Measurements from ENCODE around the gene WASF3. TPM values are rescaled to one million over a fixed set of nuclear protein-coding genes. Genes with fewer than 3 reads are reported as not detected.

The WASF3 gene
- total RNA-seq, 8 experiments from 2014 or later = 1.4 to 44.2 (median 22.4) TPM

DNA sequence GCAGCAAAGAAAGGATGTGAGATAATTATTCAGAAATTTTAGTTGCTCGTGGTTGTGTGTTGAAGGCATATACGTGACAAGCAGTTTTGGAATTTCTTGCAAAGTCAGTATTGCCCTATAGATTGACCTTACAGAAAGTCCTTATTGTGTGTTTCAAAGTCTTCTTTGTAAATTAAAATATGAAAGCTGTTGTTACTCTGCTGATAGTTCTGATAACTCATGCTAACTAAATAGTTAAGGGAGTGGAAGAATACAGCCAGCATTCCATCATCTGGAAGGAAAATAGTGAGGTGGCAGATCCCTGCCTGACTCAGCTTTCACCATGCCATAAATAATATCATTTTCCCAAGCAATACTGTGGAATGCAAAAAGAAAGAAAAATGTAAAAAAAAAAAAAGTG lies 27.2 kb downstream of the WASF3 start:
- in situ Hi-C loops (cut with MboI; ENCODE audit: low pct_unique_long_range_greater_than_20kb in 2 of 9, low sequenced_read_pairs in 9 of 9, unreplicated experiment in 9 of 9) = no loop called here
- peak in 3 of 8 experiments; percentile 49 to 87 (median 86) for ATAC-seq (replicated peaks in 6 of 8)
- Histone ChIP-seq H3K4me1 (replicated peaks in 1 of 2) (peaks cover 0 to 3% of the 10 kb centered on the region in 2 donors), H3K27ac (no peak overlapping the region), H3K4me3 (no peak overlapping the region)
- WGBS, 10 experiments = 0 to 95% (median 85%) methylated on average over 1 to 2 of the region's 2 CpGs; no CpG with 5 or more reads in 1 of the 10 experiments

DNA sequence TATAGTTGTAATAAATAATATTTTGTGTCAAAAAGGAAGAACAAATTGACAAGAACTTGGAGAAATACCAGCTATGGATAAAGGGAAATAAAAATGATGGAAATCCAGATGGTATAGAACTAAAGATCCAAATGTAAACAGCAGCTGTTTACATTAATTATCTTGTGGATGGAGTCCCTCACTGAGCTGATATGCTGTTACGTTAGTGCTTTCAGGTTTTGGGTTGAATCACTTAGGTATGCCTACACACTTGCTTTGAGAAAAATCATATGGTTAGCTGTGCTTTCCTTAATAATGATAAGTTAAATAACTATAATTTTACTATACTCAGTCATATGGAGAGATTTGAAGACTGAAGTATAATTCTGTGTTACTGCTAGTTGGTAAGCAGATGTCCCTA lies 27.7 kb downstream of the WASF3 start:
- Histone ChIP-seq H3K4me3 (no peak overlapping the region), H3K27ac (no peak overlapping the region), H3K4me1 (replicated peaks in 1 of 2) (peaks cover 0 to 3% of the 10 kb centered on the region in 2 donors)
- in situ Hi-C loops (cut with MboI; ENCODE audit: low pct_unique_long_range_greater_than_20kb in 2 of 9, low sequenced_read_pairs in 9 of 9, unreplicated experiment in 9 of 9) = no loop called here
- no peak for ATAC-seq (replicated peaks in 6 of 8)
- 27 to 100% (median 86%) methylated on average over 1 of the region's 1 CpG for WGBS, 10 experiments

DNA sequence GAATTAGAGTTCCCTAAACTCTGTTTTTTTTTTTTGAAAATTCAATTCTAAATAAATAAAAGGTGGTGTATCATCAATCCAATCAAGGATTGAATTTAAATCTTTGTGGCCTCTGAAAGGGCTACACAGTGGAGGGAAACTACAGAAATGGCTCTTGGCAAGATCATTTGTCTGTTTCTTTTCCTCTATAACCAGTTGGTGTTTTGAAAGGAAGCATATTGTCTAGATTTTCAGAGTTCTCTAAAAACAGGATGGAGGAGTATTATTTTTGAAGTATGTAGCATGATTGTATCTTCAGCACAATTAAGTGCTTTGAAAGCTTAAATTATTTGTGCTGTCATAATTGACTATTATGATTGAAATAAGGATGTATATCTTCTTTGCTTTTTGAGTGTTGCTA lies 29.8 kb downstream of the WASF3 start:
- Histone ChIP-seq H3K4me3 (no peak overlapping the region), H3K27ac (no peak overlapping the region), H3K4me1 (replicated peaks in 1 of 2) (peaks cover 0 to 3% of the 10 kb centered on the region in 2 donors)
- ATAC-seq (replicated peaks in 6 of 8) = no peak
- in situ Hi-C loops (cut with MboI; ENCODE audit: low pct_unique_long_range_greater_than_20kb in 2 of 9, low sequenced_read_pairs in 9 of 9, unreplicated experiment in 9 of 9) = no loop called here

DNA sequence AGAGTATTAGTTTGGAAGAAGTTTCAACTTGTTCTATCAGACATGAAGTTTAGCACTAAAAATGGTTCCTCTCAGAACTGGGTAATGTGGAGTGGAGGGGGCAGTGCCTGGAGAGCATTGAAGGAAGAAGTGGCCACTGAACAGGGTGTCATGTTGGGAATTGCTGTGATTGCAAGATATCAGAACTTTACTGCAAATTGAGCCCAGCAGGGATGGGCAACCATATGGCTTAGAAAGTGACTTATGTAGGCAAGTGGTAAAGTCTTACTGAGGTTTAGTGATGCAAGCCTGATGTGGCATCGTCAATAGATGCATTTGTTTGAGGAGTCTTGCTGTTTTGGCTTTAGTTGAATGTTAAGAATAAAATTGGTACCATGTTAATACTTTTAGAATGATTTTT lies 31.7 kb downstream of the WASF3 start:
- in situ Hi-C loops (cut with MboI; ENCODE audit: low pct_unique_long_range_greater_than_20kb in 2 of 9, low sequenced_read_pairs in 9 of 9, unreplicated experiment in 9 of 9) = no loop called here
- 57 to 100% (median 100%) methylated on average over 1 of the region's 1 CpG; no CpG with 5 or more reads in 3 of the 10 experiments for WGBS, 10 experiments

DNA sequence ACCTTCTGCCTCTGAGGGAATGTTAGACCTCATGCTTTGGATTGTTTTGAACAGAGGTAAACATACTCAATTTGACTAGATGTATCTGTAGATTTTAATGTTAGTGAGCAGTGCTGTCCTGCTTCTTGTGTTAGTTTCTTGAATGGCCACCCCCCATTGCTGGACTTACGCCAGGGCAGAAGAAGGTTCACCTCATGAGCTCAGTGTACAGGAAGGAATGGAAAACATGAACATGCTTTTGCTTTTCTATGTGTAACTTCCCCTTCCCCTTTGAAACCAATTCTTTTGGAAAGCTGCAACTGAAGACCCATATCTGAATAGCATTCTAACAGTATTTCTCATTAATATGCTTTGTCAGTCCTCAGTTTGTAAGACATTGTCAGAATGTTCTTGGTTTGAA lies 32.3 kb downstream of the WASF3 start:
- peaks cover 0 to under 1% of the 10 kb centered on the region in 2 donors for H3K4me1 ChIP-seq (replicated peaks in 1 of 2)
- 83 to 100% (median 96%) methylated on average over 1 of the region's 1 CpG; no CpG with 5 or more reads in 4 of the 10 experiments for WGBS, 10 experiments
- no peak overlapping the region for H3K4me3 ChIP-seq
- H3K27ac ChIP-seq = no peak overlapping the region
- ATAC-seq (replicated peaks in 6 of 8) = no peak
- in situ Hi-C loops (cut with MboI; ENCODE audit: low pct_unique_long_range_greater_than_20kb in 2 of 9, low sequenced_read_pairs in 9 of 9, unreplicated experiment in 9 of 9) = no loop called here

More for the DNA sequence above, 31.7 kb downstream of the WASF3 start:
- Histone ChIP-seq H3K4me1 (replicated peaks in 1 of 2) (peaks cover 0 to 3% of the 10 kb centered on the region in 2 donors), H3K27ac (no peak overlapping the region), H3K4me3 (no peak overlapping the region)
- ATAC-seq (replicated peaks in 6 of 8) = no peak

DNA sequence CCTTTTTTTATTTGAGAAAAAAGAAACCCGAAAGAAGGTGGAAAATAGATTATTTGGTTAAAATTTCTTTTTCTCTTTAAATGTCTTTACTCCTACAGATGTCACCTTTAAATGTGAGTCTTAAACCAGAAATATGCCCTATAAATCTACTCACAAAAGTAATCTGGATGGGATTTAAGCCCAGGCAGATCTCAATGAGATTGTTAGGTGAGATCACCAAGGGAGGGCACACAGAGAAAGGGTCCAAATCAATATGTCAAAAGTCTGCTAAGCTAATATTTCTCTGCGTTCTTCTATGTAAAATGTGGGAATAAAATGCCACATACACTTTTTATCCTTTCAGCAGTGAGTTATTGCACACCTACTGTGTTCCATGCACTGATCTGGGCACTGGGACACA lies 32.9 kb downstream of the WASF3 start:
- Histone ChIP-seq H3K27ac (no peak overlapping the region), H3K4me1 (replicated peaks in 1 of 2) (no peaks in the 10 kb centered on the region), H3K4me3 (no peak overlapping the region)
- in situ Hi-C loops (cut with MboI; ENCODE audit: low pct_unique_long_range_greater_than_20kb in 2 of 9, low sequenced_read_pairs in 9 of 9, unreplicated experiment in 9 of 9) = no loop called here
- ATAC-seq (replicated peaks in 6 of 8) = no peak
- WGBS, 10 experiments = 81 to 100% (median 91%) methylated on average over 1 to 2 of the region's 2 CpGs; no CpG with 5 or more reads in 2 of the 10 experiments

DNA sequence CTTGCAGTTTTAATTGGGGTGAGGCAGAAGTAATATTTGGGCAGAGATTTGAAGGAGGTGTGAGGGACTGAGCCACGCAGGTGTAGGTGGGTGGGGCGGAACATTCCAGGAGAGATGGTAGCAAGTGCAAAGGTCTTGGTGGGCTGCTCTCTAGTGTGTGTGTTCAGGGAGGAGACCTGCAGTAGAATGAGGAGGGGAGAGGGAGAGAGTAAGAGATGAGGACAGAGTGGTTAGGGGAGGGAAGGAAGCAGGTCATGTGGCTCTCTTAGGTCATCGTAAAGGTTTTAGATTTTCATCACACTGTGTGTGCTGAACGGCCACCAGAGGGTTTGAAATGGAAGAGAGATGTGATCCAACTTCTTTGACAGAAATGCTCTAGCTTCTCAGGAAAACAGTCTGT lies 33.5 kb downstream of the WASF3 start:
- Histone ChIP-seq H3K4me3 (no peak overlapping the region), H3K27ac (no peak overlapping the region), H3K4me1 (replicated peaks in 1 of 2) (no peaks in the 10 kb centered on the region)
- in situ Hi-C loops (cut with MboI; ENCODE audit: low pct_unique_long_range_greater_than_20kb in 2 of 9, low sequenced_read_pairs in 9 of 9, unreplicated experiment in 9 of 9) = no loop called here
- WGBS, 10 experiments = 58 to 95% (median 79%) methylated on average over 1 to 4 of the region's 4 CpGs; no CpG with 5 or more reads in 2 of the 10 experiments
- peak in 4 of 8 experiments; percentile 39 to 81 (median 58) for ATAC-seq (replicated peaks in 6 of 8)

DNA sequence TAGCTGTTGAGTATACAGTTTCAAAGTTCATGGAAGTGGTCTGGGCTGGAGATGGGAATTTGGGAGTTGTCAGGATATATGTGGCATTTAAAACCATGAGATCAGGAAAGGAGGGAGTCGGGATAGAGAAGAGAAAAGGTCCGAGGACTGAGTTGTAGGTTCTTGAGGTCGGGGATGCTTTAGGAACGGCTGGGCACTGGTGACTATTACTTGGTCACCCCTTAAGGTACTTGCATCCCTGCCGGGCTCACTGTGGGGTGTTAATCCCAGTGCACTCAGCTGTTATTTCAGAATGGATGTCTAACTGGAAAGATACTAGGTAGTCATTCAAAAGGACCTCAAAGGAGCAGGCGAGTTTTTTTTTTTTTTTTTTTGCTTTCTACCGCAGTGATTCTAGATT lies 34.2 kb downstream of the WASF3 start:
- in situ Hi-C loops (cut with MboI; ENCODE audit: low pct_unique_long_range_greater_than_20kb in 2 of 9, low sequenced_read_pairs in 9 of 9, unreplicated experiment in 9 of 9) = no loop called here
- Histone ChIP-seq H3K4me1 (replicated peaks in 1 of 2) (no peaks in the 10 kb centered on the region), H3K27ac (no peak overlapping the region), H3K4me3 (no peak overlapping the region)
- no peak for ATAC-seq (replicated peaks in 6 of 8)
- 60 to 98% (median 89%) methylated on average over 1 to 7 of the region's 7 CpGs; no CpG with 5 or more reads in 2 of the 10 experiments for whole genome bisulfite sequencing, 10 experiments

DNA sequence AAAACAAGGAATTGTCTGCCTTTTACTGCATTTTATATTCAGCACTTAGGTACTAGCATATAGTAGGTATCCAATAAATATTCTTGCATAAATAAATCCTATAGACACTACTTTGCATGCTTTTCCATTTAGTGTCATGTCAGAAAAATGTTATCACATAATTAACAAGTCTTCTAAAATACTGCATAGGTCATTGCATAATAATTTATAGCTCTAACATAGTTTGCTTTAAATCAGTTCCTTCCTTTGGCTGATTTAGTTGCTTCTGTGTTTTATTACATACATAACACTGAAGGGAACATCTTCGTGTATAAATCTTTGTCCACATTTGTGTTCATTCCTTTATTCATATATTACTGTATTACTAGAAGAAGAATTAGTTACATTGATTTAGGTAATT lies 36.2 kb downstream of the WASF3 start:
- H3K4me1 ChIP-seq (replicated peaks in 1 of 2) = no peaks in the 10 kb centered on the region
- no peak overlapping the region for H3K4me3 ChIP-seq
- 20 to 100% (median 100%) methylated on average over 1 of the region's 1 CpG; no CpG with 5 or more reads in 1 of the 10 experiments for WGBS, 10 experiments
- in situ Hi-C loops (cut with MboI; ENCODE audit: low pct_unique_long_range_greater_than_20kb in 2 of 9, low sequenced_read_pairs in 9 of 9, unreplicated experiment in 9 of 9) = no loop called here
- H3K27ac ChIP-seq = no peak overlapping the region
- ATAC-seq (replicated peaks in 6 of 8) = no peak

DNA sequence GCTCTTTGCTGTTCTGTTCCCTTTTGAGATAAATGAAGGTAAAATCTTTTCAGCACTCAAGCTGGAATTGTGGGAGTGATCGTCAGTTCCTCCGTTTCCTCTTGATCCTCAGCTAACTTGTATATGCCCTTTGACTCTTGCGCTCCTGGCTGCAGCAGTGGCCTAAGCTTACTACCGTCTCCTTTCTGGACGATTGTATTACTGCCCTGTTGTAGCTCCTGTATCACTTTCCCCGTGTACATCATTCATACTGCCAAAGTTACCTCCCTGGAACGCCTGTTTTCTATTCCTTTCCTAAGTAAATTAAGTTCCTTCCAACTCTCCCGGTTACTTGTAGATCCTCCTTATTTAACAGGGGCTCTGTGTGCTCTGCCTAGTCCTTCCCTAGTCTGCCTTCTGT lies 36.9 kb downstream of the WASF3 start:
- WGBS, 10 experiments = 22 to 100% (median 89%) methylated on average over 1 to 8 of the region's 8 CpGs
- H3K27ac ChIP-seq = no peak overlapping the region
- in situ Hi-C loops (cut with MboI; ENCODE audit: low pct_unique_long_range_greater_than_20kb in 2 of 9, low sequenced_read_pairs in 9 of 9, unreplicated experiment in 9 of 9) = no loop called here
- H3K4me1 ChIP-seq (replicated peaks in 1 of 2) = no peaks in the 10 kb centered on the region
- ATAC-seq (replicated peaks in 6 of 8) = no peak
- no peak overlapping the region for H3K4me3 ChIP-seq

DNA sequence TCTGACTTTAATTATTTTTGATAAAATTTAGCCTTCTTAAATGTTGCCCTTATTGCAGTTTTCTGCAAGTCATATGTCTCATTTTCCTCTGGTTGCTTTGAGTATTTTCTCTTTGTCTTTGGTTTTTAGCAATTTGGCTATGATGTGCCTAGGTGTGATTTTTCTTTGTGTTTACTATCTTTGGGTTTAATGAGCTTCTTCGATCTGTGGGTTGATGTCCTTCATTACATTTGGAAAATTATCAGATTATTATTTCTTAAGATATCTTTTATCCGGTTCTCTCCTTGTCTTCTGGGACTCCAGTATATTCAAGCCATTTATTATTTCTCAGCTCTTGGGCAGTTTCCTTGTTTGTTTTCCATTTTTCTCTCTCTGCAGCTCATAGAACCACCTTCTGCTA lies 39.0 kb downstream of the WASF3 start:
- WGBS, 10 experiments = 89 to 100% (median 93%) methylated on average over 1 to 2 of the region's 2 CpGs

DNA sequence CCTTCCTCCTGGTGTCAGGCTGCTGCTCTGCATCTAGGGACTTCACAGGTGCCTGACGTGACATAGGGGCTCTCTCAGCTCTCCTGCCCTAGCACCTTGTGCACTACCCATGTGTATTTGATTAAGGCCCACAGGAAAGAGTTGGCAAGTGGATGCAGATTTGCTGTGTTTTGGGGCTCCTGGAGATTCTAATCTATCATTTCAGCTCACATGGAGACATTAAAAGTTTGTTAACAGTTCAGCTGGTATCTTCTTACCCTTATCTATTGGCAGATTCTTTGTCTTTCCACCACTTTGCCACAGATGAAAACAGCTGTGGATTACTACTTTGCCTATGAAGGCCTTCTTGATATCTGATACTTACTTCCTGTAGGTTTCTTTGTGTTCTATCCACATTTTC lies 41.9 kb downstream of the WASF3 start:
- no peak for ATAC-seq (replicated peaks in 6 of 8)
- peaks cover 2 to 3% of the 10 kb centered on the region in 2 donors for H3K4me1 ChIP-seq (replicated peaks in 1 of 2)
- H3K27ac ChIP-seq = no peak overlapping the region
- no peak overlapping the region for H3K4me3 ChIP-seq
- 71 to 100% (median 100%) methylated on average over 1 of the region's 1 CpG; no CpG with 5 or more reads in 7 of the 10 experiments for WGBS, 10 experiments
- in situ Hi-C loops (cut with MboI; ENCODE audit: low pct_unique_long_range_greater_than_20kb in 2 of 9, low sequenced_read_pairs in 9 of 9, unreplicated experiment in 9 of 9) = no loop called here

More for the DNA sequence above, 39.0 kb downstream of the WASF3 start:
- Histone ChIP-seq H3K4me3 (no peak overlapping the region), H3K4me1 (replicated peaks in 1 of 2) (peaks cover 2% of the 10 kb centered on the region in 2 donors), H3K27ac (no peak overlapping the region)
- ATAC-seq (replicated peaks in 6 of 8) = no peak
- in situ Hi-C loops (cut with MboI; ENCODE audit: low pct_unique_long_range_greater_than_20kb in 2 of 9, low sequenced_read_pairs in 9 of 9, unreplicated experiment in 9 of 9) = no loop called here

DNA sequence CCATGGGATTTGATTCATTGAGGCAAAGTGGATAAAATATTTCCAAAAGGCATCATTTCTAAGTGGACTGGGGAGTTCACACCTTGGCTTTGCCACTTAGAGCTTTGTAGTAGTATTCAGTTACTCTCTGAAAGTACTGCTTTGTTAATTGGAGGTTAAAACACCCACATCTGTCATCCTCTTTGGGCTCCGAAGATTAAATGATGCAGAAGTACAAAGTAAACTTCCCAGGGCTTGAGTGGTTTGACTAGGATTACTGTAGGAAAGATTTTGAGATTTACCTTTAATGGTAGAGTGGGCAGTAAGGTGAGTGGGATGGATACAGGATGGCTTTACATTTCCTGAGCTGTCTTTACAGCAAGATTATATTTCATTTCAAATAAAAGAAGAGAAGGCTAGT lies 42.4 kb downstream of the WASF3 start:
- no peak overlapping the region for H3K27ac ChIP-seq
- no peak overlapping the region for H3K4me3 ChIP-seq
- 29 to 88% (median 75%) methylated on average over 1 of the region's 1 CpG; no CpG with 5 or more reads in 3 of the 10 experiments for WGBS, 10 experiments
- peaks cover 2 to 3% of the 10 kb centered on the region in 2 donors for H3K4me1 ChIP-seq (replicated peaks in 1 of 2)
- in situ Hi-C loops (cut with MboI; ENCODE audit: low pct_unique_long_range_greater_than_20kb in 2 of 9, low sequenced_read_pairs in 9 of 9, unreplicated experiment in 9 of 9) = no loop called here
- ATAC-seq (replicated peaks in 6 of 8) = no peak

DNA sequence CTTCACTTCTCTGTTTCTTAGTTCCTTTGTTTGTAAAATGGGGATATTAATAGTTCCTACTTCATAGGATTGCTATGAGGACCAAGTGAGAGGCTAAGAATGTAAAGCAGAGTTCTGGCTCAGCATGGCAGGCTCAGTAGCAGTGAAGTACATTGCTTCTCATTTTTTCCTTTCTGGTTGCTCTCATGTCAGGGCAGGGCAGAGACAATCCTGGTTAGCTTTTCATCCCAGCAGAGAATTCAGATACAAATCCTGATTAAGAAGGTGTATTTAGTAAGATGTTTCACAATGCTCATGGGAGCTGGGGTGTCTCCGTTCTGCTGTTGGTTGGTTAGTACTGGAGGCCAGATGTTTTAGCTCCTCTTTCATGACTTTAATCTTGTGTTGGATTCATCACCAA lies 42.9 kb downstream of the WASF3 start:
- in situ Hi-C loops (cut with MboI; ENCODE audit: low pct_unique_long_range_greater_than_20kb in 2 of 9, low sequenced_read_pairs in 9 of 9, unreplicated experiment in 9 of 9) = no loop called here
- ATAC-seq (replicated peaks in 6 of 8) = peak in 2 of 8 experiments; percentile 41
- 88 to 100% (median 100%) methylated on average over 1 of the region's 1 CpG; no CpG with 5 or more reads in 6 of the 10 experiments for WGBS, 10 experiments
- peaks cover 2 to 3% of the 10 kb centered on the region in 2 donors for H3K4me1 ChIP-seq (replicated peaks in 1 of 2)
- no peak overlapping the region for H3K27ac ChIP-seq
- no peak overlapping the region for H3K4me3 ChIP-seq
